Sigmoid colon (tissue), 3 donors: Measurements from ENCODE around the gene HDAC7.
A peak's percentile ranks its signal among the peaks of the same experiment; 100 is the strongest.

Experiments
- CTCF ChIP-seq, 4 experiments: fragments of 450-650 bp in 3 of 4; fragments of 200-600 bp in 1 of 4; IDR thresholded peaks; one replicate each; pipeline ENCODE4 v1.5.1; 2016 to 2019; ENCODE audit warnings: antibody characterized with exemption in 4 of 4, mild to moderate bottlenecking in 3 of 4, moderate library complexity in 2 of 4
- POLR2A ChIP-seq, 2 donors: fragments of 450-650 bp; IDR thresholded peaks; one replicate each; pipeline ENCODE4 v1.6.1; 2016; ENCODE audit warnings: antibody characterized with exemption in 2 of 2, mild to moderate bottlenecking in 2 of 2, moderate library complexity in 2 of 2

- TF ChIP-seq CTCF (IDR thresholded peaks at IDR 0.05) (peak in 1 of 4 experiments; percentile 15), POLR2A (IDR thresholded peaks at IDR 0.05) (no peak)
Measured at GRCh38 chr12:47802312-47802711, 17.4 kb downstream of the HDAC7 start.
